ENCODE results near the gene SWAP70. TPM values are rescaled to one million over a fixed set of nuclear protein-coding genes. Genes with fewer than 3 reads are reported as not detected.

The SWAP70 gene
- total and polyA plus RNA-seq, 2 of the 8 experiments (the other 6 are each of a cell fraction or from before 2014, with no cell fraction given), result 14.8 to 37.5 TPM

- Histone ChIP-seq H3K56ac (replicated peaks; ENCODE audit: insufficient read length, low read depth, low read length) (no peak overlapping the region), H4K20me1 (replicated peaks in 1 of 2; ENCODE audit: control insufficient read depth in 1 of 2, insufficient read depth in 2 of 2, low read length in 2 of 2) (no peaks in the 10 kb centered on the region), H3K4me2 (ENCODE audit: insufficient read depth in 1 of 2, low read depth in 2 of 2, low read length in 2 of 2) (no peak overlapping the region), H3K9ac (replicated peaks in 1 of 4; ENCODE audit: extremely low read depth in 1 of 4, low read depth in 3 of 4, low read length in 3 of 4) (no peak overlapping the region), H3K14ac (ENCODE audit: insufficient read length) (no peak overlapping the region), H2AK5ac (ENCODE audit: low read depth, low read length) (no peak overlapping the region), H2BK20ac (ENCODE audit: low read length) (no peak overlapping the region), H3K36me3 (ENCODE audit: control insufficient read depth in 2 of 4, insufficient read depth in 4 of 4, low read length in 3 of 4) (peaks cover 0 to 17% (median 9%) of the 10 kb centered on the region in 4 experiments; a peak in 5 of 8 replicates), H2AFZ (ENCODE audit: low read length) (no peak overlapping the region), H3K79me2 (ENCODE audit: control insufficient read depth in 1 of 2, insufficient read depth in 2 of 2, low read length in 2 of 2) (no peaks in the 10 kb centered on the region), H3K4me1 (replicated peaks in 1 of 4; ENCODE audit: control insufficient read depth in 3 of 4, insufficient read depth in 4 of 4, low read length in 3 of 4) (peaks cover 0 to 3% (median 2%) of the 10 kb centered on the region in 4 experiments; a peak in 2 of 7 replicates), H2BK5ac (ENCODE audit: low read depth, low read length) (no peak overlapping the region), H3K23ac (ENCODE audit: insufficient read length) (no peak overlapping the region), H4K5ac (ENCODE audit: insufficient read length, low read depth, low read length) (no peak overlapping the region), H3K79me1 (ENCODE audit: low read depth, low read length) (no peaks in the 10 kb centered on the region), H3K4me3 (ENCODE audit: extremely low read depth in 1 of 4, insufficient read depth in 2 of 4, low read depth in 3 of 4, low read length in 4 of 4) (no peak overlapping the region), H3K4ac (replicated peaks; ENCODE audit: insufficient read length, low read depth, low read length) (no peak overlapping the region), H3K18ac (ENCODE audit: extremely low read depth, low read length) (no peak overlapping the region), H4K8ac (ENCODE audit: extremely low read depth, insufficient read depth, low read length) (no peak overlapping the region), H4K91ac (replicated peaks; ENCODE audit: insufficient read length, low read length) (no peak overlapping the region), H3K23me2 (ENCODE audit: low read depth, low read length) (no peaks in the 10 kb centered on the region), H2BK15ac (ENCODE audit: low read length) (no peak overlapping the region), H3K27ac (ENCODE audit: low read depth, low read length) (no peak overlapping the region), H2BK120ac (replicated peaks; ENCODE audit: low read depth, low read length) (no peak overlapping the region), H3K27me3 (replicated peaks in 1 of 4; ENCODE audit: control insufficient read depth in 3 of 4, extremely low read depth in 1 of 4, insufficient read depth in 3 of 4, low read length in 3 of 4) (no peaks in the 10 kb centered on the region), H2BK12ac (ENCODE audit: low read depth, low read length) (no peak overlapping the region), H3K9me3 (ENCODE audit: insufficient read depth in 2 of 2, low read depth in 1 of 2, low read length in 1 of 2) (no peaks in the 10 kb centered on the region)
- no peak for FAIRE-seq
- 93% methylated on average over 3 of the region's 3 CpGs; no CpG with 5 or more reads in 1 of the 2 experiments for WGBS, 2 experiments (ENCODE audit: extremely low coverage in 1 of 2, insufficient coverage in 1 of 2, insufficient read length in 1 of 2, insufficient replicate concordance in 2 of 2, low coverage in 1 of 2, low lambda C conversion rate in 2 of 2, missing lambda C conversion rate in 1 of 2)
- TF ChIP-seq E2F6 (IDR thresholded peaks at IDR 0.05), result no peak
- no peak for TF ChIP-seq CTBP2 (IDR thresholded peaks at IDR 0.05; ENCODE audit: borderline replicate concordance, insufficient read depth, insufficient read length, low read length)
- no peak for TF ChIP-seq SP1 (IDR thresholded peaks at IDR 0.05; ENCODE audit: low read depth, low read length)
- TF ChIP-seq, protein P1, sequence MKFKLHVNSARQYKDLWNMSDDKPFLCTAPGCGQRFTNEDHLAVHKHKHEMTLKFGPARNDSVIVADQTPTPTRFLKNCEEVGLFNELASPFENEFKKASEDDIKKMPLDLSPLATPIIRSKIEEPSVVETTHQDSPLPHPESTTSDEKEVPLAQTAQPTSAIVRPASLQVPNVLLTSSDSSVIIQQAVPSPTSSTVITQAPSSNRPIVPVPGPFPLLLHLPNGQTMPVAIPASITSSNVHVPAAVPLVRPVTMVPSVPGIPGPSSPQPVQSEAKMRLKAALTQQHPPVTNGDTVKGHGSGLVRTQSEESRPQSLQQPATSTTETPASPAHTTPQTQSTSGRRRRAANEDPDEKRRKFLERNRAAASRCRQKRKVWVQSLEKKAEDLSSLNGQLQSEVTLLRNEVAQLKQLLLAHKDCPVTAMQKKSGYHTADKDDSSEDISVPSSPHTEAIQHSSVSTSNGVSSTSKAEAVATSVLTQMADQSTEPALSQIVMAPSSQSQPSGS (IDR thresholded peaks at IDR 0.05; ENCODE audit: low read length), result no peak
- ChIA-PET POLR2A (ENCODE audit: partially characterized antibody) (no interaction called here), CTCF (ENCODE audit: partially characterized antibody) (interaction anchor here (0.6 to 8.5 kb wide), 3 partner anchors 142 to 652 kb away, joined by 3 to 130 read pairs (median 4); no protein-coding TSS in a partner anchor)
- no peak for DNase-seq (ENCODE audit: low read depth in 1 of 2, low spot score in 2 of 2)
Measured at GRCh38 chr11:9752091-9752490, 88.2 kb downstream of the SWAP70 start.
